Stomach (tissue), 4 donors: Measurements from ENCODE around the gene STK33.

Experiments
- EP300 ChIP-seq: sonication (generic); formaldehyde crosslinking; IDR thresholded peaks from one replicate; pipeline ENCODE4 v1.6.1; 2017; ENCODE audit warnings: antibody characterized with exemption
- POLR2A ChIP-seq, 4 donors: fragments of 450-650 bp; IDR thresholded peaks; one replicate each; pipeline ENCODE4 v1.6.1; 2016; ENCODE audit warnings: antibody characterized with exemption in 4 of 4, control low read depth in 2 of 4, mild to moderate bottlenecking in 1 of 4, moderate library complexity in 1 of 4
- TF ChIP-seq, protein P1 (sequence below), 7 experiments: fragments of 450-650 bp in 4 of 7; fragments of 200-600 bp in 3 of 7; sonication (generic) in 3 of 7; IDR thresholded peaks; one replicate each; pipeline ENCODE4 v1.5.1; 2016 to 2019; ENCODE audit warnings: antibody characterized with exemption in 7 of 7, control low read depth in 2 of 7, mild to moderate bottlenecking in 1 of 7

- TF ChIP-seq, protein P1, sequence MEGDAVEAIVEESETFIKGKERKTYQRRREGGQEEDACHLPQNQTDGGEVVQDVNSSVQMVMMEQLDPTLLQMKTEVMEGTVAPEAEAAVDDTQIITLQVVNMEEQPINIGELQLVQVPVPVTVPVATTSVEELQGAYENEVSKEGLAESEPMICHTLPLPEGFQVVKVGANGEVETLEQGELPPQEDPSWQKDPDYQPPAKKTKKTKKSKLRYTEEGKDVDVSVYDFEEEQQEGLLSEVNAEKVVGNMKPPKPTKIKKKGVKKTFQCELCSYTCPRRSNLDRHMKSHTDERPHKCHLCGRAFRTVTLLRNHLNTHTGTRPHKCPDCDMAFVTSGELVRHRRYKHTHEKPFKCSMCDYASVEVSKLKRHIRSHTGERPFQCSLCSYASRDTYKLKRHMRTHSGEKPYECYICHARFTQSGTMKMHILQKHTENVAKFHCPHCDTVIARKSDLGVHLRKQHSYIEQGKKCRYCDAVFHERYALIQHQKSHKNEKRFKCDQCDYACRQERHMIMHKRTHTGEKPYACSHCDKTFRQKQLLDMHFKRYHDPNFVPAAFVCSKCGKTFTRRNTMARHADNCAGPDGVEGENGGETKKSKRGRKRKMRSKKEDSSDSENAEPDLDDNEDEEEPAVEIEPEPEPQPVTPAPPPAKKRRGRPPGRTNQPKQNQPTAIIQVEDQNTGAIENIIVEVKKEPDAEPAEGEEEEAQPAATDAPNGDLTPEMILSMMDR (IDR thresholded peaks at IDR 0.05): no peak
- TF ChIP-seq EP300 (no peak), POLR2A (IDR thresholded peaks at IDR 0.05) (no peak)
Observed at GRCh38 chr11:8638300-8638699, 44.3 kb upstream of the STK33 start.
